PC-9 (cell line): ENCODE measurements around the gene PRLR. TPM values are rescaled to one million over a fixed set of nuclear protein-coding genes. Genes with fewer than 3 reads are reported as not detected.

ENCODE experiments used
- BruUV-seq: library from RNA; stranded (reverse); fragments of 400-500 nt; replicated peaks from 2 replicates; lab custom pipeline; 2021; lab: Mats Ljungman, UMichigan
- CTCF ChIA-PET: fragments of 300-600 bp; sonication (Branson Sonifier 250); formaldehyde crosslinking; loops from one replicate; lab custom pipeline; 2022; ENCODE audit warnings: antibody characterized with exemption; lab: Charles Lee
- POLR2A ChIA-PET: fragments of 300-600 bp; sonication (Branson Sonifier 250); formaldehyde crosslinking; loops from one replicate; lab custom pipeline; 2022; ENCODE audit warnings: antibody characterized with exemption; ENCODE audit not compliant: unreplicated experiment; lab: Charles Lee
- DNase-seq, 2 experiments: peaks; one replicate each; pipeline versions ENCODE4 v3.0.0 to v3.0.0-alpha.2; 2015 to 2022; ENCODE audit warnings: mixed read lengths in 1 of 2
- H2AFZ ChIP-seq: fragments of 200-600 bp; sonication (generic); 2 replicates; pipeline ENCODE4 v1.8.1; 2017; ENCODE audit warnings: antibody characterized with exemption
- H3F3A ChIP-seq: fragments of 200-600 bp; sonication (generic); 2 replicates; pipeline ENCODE4 v1.8.1; 2017; ENCODE audit warnings: antibody characterized with exemption, mild to moderate bottlenecking, low read depth; ENCODE audit not compliant: insufficient read depth
- H3K27ac ChIP-seq: fragments of 200-600 bp; sonication (generic); 2 replicates; pipeline ENCODE4 v1.6.1; 2016; ENCODE audit warnings: mixed run types
- H3K27me3 ChIP-seq: fragments of 200-600 bp; sonication (generic); 2 replicates; pipeline ENCODE4 v1.6.1; 2016; ENCODE audit warnings: low read depth, mixed run types; ENCODE audit not compliant: insufficient read depth
- H3K36me3 ChIP-seq: fragments of 200-600 bp; sonication (generic); 2 replicates; pipeline ENCODE4 v1.6.1; 2016; ENCODE audit warnings: low read depth, mixed run types
- H3K4me1 ChIP-seq: fragments of 200-600 bp; sonication (generic); replicated peaks from 2 replicates; pipeline ENCODE4 v1.6.1; 2016; ENCODE audit warnings: mixed run types; ENCODE audit not compliant: insufficient read depth
- H3K4me2 ChIP-seq: fragments of 200-600 bp; sonication (generic); 2 replicates; pipeline ENCODE4 v1.6.1; 2017; ENCODE audit warnings: mixed run types
- H3K4me3 ChIP-seq: fragments of 200-600 bp; sonication (generic); 2 replicates; pipeline ENCODE4 v1.6.1; 2016; ENCODE audit warnings: mixed run types
- H3K79me2 ChIP-seq: fragments of 200-600 bp; sonication (generic); 2 replicates; pipeline ENCODE4 v1.6.1; 2017; ENCODE audit warnings: low read depth, mixed run types
- H3K9me2 ChIP-seq: fragments of 200-600 bp; sonication (generic); 2 replicates; pipeline ENCODE4 v1.8.1; 2017; ENCODE audit warnings: mild to moderate bottlenecking; ENCODE audit not compliant: insufficient read depth
- H3K9me3 ChIP-seq: fragments of 200-600 bp; sonication (generic); 2 replicates; pipeline ENCODE4 v1.8.1; 2016; ENCODE audit warnings: low read depth; ENCODE audit not compliant: insufficient read depth
- H4K20me1 ChIP-seq: fragments of 200-600 bp; sonication (generic); 2 replicates; pipeline ENCODE4 v1.8.1; 2017; ENCODE audit not compliant: insufficient read depth
- CTCF ChIP-seq: fragments of 200-600 bp; sonication (generic); conservative IDR thresholded peaks from 2 replicates; pipeline ENCODE4 v1.6.1; 2017; ENCODE audit warnings: mixed run types, antibody characterized with exemption, mild to moderate bottlenecking, moderate library complexity
- EZH2 ChIP-seq: fragments of 200-600 bp; sonication (generic); IDR thresholded peaks from 2 replicates; pipeline ENCODE4 v1.8.0; 2017; ENCODE audit warnings: antibody characterized with exemption, low read depth
- intact Hi-C: fragments of 100-400 bp; cut with micrococcal nuclease; formaldehyde crosslinking; loops from one replicate; pipeline ENCODE4 v1.10.0; 2022; ENCODE audit not compliant: unreplicated experiment
- total RNA-seq: library from RNA; stranded (reverse); gene quantifications from 2 replicates; pipeline ENCODE4 v1.2.3, GENCODE V29; 2021

PRLR gene
- total RNA-seq, 1 experiment from 2014 or later: not detected

DNA sequence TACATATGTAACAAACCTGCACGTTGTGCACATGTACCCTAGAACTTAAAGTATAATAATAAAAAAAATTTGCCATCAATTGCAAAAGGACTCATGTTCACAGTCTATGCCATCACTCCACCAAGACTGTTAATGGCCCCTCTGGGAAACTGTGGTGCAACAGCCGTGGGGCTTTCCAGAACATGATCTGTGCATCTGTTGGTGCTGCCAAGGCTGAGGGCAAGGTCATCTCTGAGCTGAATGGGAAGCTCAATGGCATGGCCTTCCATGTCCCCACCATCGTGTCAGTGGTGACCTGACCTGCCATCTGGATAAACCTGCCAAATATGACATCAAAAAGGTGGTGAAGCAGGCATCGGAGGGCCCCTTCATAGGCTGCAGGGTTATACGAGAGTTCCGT, 149.2 kb downstream of the PRLR start:
- H3K9me2 ChIP-seq: no peaks in the 10 kb centered on the region
- intact Hi-C loops: loop anchor here (10.0 kb wide), 1 partner anchor 606 kb away; no protein-coding TSS in a partner anchor
- CTCF ChIA-PET: no interaction called here

DNA sequence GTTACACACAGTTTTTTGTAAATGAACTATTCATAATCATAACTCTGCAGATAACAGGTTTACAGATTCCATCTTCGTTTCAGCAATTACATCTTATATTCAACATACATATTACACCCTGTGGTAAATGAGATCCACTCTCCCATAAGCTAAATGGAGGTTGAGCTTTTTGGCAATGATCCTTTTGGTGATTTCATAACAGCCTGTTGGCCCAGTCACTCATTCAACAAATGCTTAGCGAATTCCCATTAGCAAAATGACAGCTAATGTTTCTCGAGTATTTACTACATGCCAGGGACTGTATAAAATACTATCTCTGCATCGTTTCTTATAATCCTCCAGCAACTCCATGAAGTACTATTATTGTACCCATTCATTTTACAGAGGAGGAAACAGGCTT, 157.1 kb downstream of the PRLR start:
- intact Hi-C loops: no loop called here
- Histone ChIP-seq H2AFZ (no peak overlapping the region), H4K20me1 (no peaks in the 10 kb centered on the region), H3K4me3 (no peak overlapping the region), H3K27me3 (peaks cover 46% of the 10 kb centered on the region), H3K9me3 (no peaks in the 10 kb centered on the region), H3K4me2 (no peak overlapping the region), H3K36me3 (no peaks in the 10 kb centered on the region), H3K4me1 (no peaks in the 10 kb centered on the region), H3K79me2 (no peaks in the 10 kb centered on the region), H3K9me2 (no peaks in the 10 kb centered on the region), H3F3A (no peaks in the 10 kb centered on the region), H3K27ac (no peak overlapping the region)
- DNase-seq: no peak
- BruUV-seq: no TSS peak
- ChIA-PET POLR2A (no interaction called here), CTCF (no interaction called here)
- TF ChIP-seq CTCF (no peak), EZH2 (no peak)

More for the DNA sequence above, 149.2 kb downstream of the PRLR start:
- no peak overlapping the region for H2AFZ ChIP-seq
- H3K4me3 ChIP-seq: no peak overlapping the region
- BruUV-seq: no TSS peak
- TF ChIP-seq EZH2 (no peak), CTCF (no peak)
- peaks cover 37% of the 10 kb centered on the region for H3K27me3 ChIP-seq
- H4K20me1 ChIP-seq: no peaks in the 10 kb centered on the region
- no peaks in the 10 kb centered on the region; the same call in 1 of the 2 replicates for H3K9me3 ChIP-seq
- POLR2A ChIA-PET: no interaction called here
- H3K4me1 ChIP-seq: no peaks in the 10 kb centered on the region
- DNase-seq: no peak
- no peak overlapping the region for H3K27ac ChIP-seq
- no peak overlapping the region for H3K4me2 ChIP-seq
- H3F3A ChIP-seq: no peaks in the 10 kb centered on the region
- no peaks in the 10 kb centered on the region for H3K36me3 ChIP-seq
- no peaks in the 10 kb centered on the region for H3K79me2 ChIP-seq

DNA sequence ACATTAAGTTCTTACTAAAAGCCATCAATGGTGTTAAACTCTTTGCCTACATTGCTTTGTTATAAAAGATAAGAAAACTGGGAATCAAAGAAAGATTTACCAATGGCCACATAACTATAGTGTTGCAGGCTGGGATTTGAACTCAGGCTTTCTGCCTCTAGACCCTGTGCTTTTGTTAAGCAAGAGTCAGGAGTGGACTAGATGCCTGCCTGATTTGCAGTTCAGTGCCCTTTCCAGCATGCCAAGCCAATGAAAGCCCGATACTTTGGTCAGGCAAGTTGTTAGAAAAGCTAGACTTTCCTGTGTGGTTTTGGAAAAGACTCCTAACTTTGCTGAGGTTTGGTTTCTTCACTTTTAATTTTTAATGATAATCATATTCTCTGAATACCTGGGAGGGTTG, 161.1 kb downstream of the PRLR start:
- Histone ChIP-seq H3K4me1 (no peaks in the 10 kb centered on the region), H3K79me2 (no peaks in the 10 kb centered on the region), H3K4me3 (no peak overlapping the region), H3K4me2 (no peak overlapping the region), H3F3A (no peaks in the 10 kb centered on the region), H3K9me3 (no peaks in the 10 kb centered on the region), H3K27me3 (peaks cover 57% of the 10 kb centered on the region), H3K9me2 (no peaks in the 10 kb centered on the region), H4K20me1 (no peaks in the 10 kb centered on the region), H2AFZ (no peak overlapping the region), H3K36me3 (no peaks in the 10 kb centered on the region), H3K27ac (no peak overlapping the region)
- ChIA-PET POLR2A (no interaction called here), CTCF (no interaction called here)
- DNase-seq: no peak
- TF ChIP-seq CTCF: no peak
- no peak for TF ChIP-seq EZH2
- intact Hi-C loops: no loop called here
- no TSS peak for BruUV-seq
